ENCODE data around the gene CCM2.
"Not testable (repeated sequence)": the region's sequence is repeated elsewhere in the genome, so short reads cannot be mapped to it uniquely, and the experiment has no call there.

CCM2 gene

DNA sequence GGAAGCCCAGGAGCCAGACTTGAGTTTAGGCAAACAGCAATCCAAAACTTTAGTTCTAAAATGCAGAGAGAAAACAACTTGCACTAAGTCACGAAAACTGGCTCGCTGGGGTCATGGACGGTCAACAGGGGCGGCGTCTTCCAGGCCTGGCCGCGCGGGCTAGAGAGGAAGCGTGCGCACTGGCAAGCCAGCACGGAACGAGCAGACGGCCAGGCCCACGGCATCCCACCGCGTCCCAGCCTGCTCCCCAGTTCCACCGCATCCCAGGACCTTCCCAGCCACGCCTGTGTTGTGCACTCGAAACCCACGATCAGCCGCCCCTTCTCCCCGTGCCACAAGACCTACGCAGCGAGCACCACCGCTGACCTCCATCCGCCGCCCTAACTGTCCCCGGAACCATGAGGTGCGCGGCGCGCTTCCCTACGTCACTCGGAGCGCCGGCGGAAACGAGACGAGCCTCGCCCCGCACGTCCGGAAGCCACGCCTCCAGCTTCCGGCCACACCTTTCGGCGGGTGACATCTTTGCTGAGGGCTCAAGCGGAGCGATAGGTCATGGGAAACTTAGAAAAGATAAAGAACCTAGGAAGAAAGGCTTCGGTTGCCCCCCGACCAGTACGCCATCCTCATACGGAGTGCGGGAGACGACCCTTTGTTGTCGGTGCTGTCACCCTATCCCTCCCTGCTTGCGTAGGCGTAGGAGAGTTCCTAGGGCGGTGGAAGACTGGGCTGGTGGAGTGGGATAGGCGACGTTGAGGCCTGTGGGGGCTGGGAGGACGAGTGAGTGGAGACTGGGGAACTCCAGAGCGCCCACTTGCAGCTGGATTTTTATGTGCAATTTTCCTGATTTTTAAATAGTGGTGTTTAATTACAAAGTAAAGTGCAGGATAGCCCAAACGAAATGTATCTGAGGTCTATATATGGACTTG lies 111.6 kb downstream of the CCM2 start, which contains the start of gene TBRG4:
TSS of gene TBRG4 (minus strand) at position 400 of the 926 bp plus-strand sequence. CDS start 2,460 bp downstream, outside the sequence.
- Histone ChIP-seq H3K36me3 (ENCODE audit: low read depth) (peaks cover 30% of the 10 kb centered on the region), H3K27me3 (ENCODE audit: insufficient read depth, poor library complexity, severe bottlenecking) (no peaks in the 10 kb centered on the region), H3K27ac (ENCODE audit: poor library complexity, severe bottlenecking) (peak within 1 kb of the TSS; percentile 61), H3K4me1 (ENCODE audit: insufficient read depth, poor library complexity, severe bottlenecking) (no peaks in the 10 kb centered on the region), H3K9me3 (ENCODE audit: severe bottlenecking) (no peaks in the 10 kb centered on the region), H3K4me3 (ENCODE audit: severe bottlenecking) (peak within 1 kb of the TSS; percentile 72)
- ATAC-seq (ENCODE audit: low read depth) (peak; percentile 91), DNase-seq (ENCODE audit: low spot score) (peak; percentile 89)
- TF ChIP-seq, protein P1, sequence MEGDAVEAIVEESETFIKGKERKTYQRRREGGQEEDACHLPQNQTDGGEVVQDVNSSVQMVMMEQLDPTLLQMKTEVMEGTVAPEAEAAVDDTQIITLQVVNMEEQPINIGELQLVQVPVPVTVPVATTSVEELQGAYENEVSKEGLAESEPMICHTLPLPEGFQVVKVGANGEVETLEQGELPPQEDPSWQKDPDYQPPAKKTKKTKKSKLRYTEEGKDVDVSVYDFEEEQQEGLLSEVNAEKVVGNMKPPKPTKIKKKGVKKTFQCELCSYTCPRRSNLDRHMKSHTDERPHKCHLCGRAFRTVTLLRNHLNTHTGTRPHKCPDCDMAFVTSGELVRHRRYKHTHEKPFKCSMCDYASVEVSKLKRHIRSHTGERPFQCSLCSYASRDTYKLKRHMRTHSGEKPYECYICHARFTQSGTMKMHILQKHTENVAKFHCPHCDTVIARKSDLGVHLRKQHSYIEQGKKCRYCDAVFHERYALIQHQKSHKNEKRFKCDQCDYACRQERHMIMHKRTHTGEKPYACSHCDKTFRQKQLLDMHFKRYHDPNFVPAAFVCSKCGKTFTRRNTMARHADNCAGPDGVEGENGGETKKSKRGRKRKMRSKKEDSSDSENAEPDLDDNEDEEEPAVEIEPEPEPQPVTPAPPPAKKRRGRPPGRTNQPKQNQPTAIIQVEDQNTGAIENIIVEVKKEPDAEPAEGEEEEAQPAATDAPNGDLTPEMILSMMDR (IDR thresholded peaks at IDR 0.05; ENCODE audit: poor library complexity, severe bottlenecking) = peak; percentile 72

GRCh38 chr7:45112648-45113047 lies 112.6 kb downstream of the CCM2 start:
- Histone ChIP-seq H3K27me3 (ENCODE audit: insufficient read depth, poor library complexity, severe bottlenecking) (no peaks in the 10 kb centered on the region), H3K4me3 (ENCODE audit: severe bottlenecking) (peak overlapping the region; percentile 72), H3K4me1 (ENCODE audit: insufficient read depth, poor library complexity, severe bottlenecking) (no peaks in the 10 kb centered on the region), H3K9me3 (ENCODE audit: severe bottlenecking) (no peaks in the 10 kb centered on the region), H3K27ac (ENCODE audit: poor library complexity, severe bottlenecking) (no peak overlapping the region), H3K36me3 (ENCODE audit: low read depth) (peaks cover 19% of the 10 kb centered on the region)
- ATAC-seq (ENCODE audit: low read depth) = no peak
- no peak for DNase-seq (ENCODE audit: low spot score)
- TF ChIP-seq, protein P1 (IDR thresholded peaks at IDR 0.05; ENCODE audit: poor library complexity, severe bottlenecking) = no peak

DNA sequence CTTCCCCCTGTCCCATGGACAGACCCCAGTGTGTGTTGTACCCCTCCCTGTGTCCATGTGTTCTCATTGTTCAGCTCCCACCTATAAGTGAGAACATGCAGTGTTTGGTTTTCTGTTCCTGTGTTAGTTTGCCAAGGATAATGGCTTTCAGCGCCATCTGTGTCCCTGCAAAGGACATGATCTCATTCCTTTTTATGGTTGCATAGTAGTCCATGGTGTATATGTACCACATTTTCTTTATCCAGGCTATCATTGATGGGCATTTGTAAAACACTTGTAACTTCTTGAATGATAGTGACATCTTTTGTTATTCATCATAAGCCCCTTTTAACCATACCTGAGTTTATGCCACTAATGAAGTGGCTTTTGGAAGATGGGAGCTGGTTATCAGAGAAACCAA lies 114.3 kb downstream of the CCM2 start:
- not testable (repeated sequence) for H3K9me3 ChIP-seq (ENCODE audit: severe bottlenecking); DNase-seq (ENCODE audit: low spot score); H3K4me1 ChIP-seq (ENCODE audit: insufficient read depth, poor library complexity, severe bottlenecking); H3K27me3 ChIP-seq (ENCODE audit: insufficient read depth, poor library complexity, severe bottlenecking); H3K27ac ChIP-seq (ENCODE audit: poor library complexity, severe bottlenecking); H3K36me3 ChIP-seq (ENCODE audit: low read depth); H3K4me3 ChIP-seq (ENCODE audit: severe bottlenecking); ATAC-seq (ENCODE audit: low read depth)

DNA sequence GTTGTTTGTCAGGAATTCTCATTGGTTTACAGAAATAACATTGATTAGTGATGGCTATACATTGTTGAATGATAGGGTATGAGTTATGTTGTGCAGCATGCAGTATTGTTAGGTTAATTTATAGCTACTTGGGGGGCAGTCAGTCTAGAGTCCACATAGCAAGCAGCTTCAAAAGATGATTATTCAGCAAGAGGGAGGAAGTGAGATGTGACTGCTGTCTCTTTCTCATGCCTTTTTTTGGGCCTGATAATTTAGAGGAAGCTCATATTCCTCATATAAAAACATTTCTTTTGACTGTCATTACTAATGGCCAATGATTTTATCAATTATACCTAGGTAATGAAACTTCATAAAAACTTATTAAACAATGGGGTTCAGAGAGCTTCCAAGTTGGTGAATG lies 114.9 kb downstream of the CCM2 start:
- H3K9me3 ChIP-seq (ENCODE audit: severe bottlenecking) = no peaks in the 10 kb centered on the region
- H3K27ac ChIP-seq (ENCODE audit: poor library complexity, severe bottlenecking) = no peak overlapping the region
- DNase-seq (ENCODE audit: low spot score) = no peak
- no peaks in the 10 kb centered on the region for H3K27me3 ChIP-seq (ENCODE audit: insufficient read depth, poor library complexity, severe bottlenecking)
- ATAC-seq (ENCODE audit: low read depth) = no peak
- H3K36me3 ChIP-seq (ENCODE audit: low read depth) = no peaks in the 10 kb centered on the region
- no peak overlapping the region for H3K4me3 ChIP-seq (ENCODE audit: severe bottlenecking)
- no peaks in the 10 kb centered on the region for H3K4me1 ChIP-seq (ENCODE audit: insufficient read depth, poor library complexity, severe bottlenecking)
- TF ChIP-seq, protein P1 (IDR thresholded peaks at IDR 0.05; ENCODE audit: poor library complexity, severe bottlenecking) = no peak

- Histone ChIP-seq H3K27me3 (ENCODE audit: insufficient read depth, poor library complexity, severe bottlenecking) (no peaks in the 10 kb centered on the region), H3K4me3 (ENCODE audit: severe bottlenecking) (no peak overlapping the region), H3K36me3 (ENCODE audit: low read depth) (no peaks in the 10 kb centered on the region), H3K9me3 (ENCODE audit: severe bottlenecking) (no peaks in the 10 kb centered on the region), H3K4me1 (ENCODE audit: insufficient read depth, poor library complexity, severe bottlenecking) (no peaks in the 10 kb centered on the region), H3K27ac (ENCODE audit: poor library complexity, severe bottlenecking) (no peak overlapping the region)
- TF ChIP-seq, protein P1 (IDR thresholded peaks at IDR 0.05; ENCODE audit: poor library complexity, severe bottlenecking) = no peak
- DNase-seq (ENCODE audit: low spot score) (no peak), ATAC-seq (ENCODE audit: low read depth) (no peak)
Measured at GRCh38 chr7:45116048-45116447, 116.0 kb downstream of the CCM2 start.

Data from RWPE2 (cell line).